Activated B cell treated with CpG ODN at 0.5 μM for 24 hours (primary cell): ENCODE measurements around the gene SLC24A4. TPM values are rescaled to one million over a fixed set of nuclear protein-coding genes. Genes with fewer than 3 reads are reported as not detected.

Source experiments
- ATAC-seq: fragments of 200-7000 bp; cut with Tn5 transposase; one replicate; pipeline ENCODE4 v1.10.0; 2021; ENCODE audit warnings: low read depth, mild to moderate bottlenecking, moderate library complexity
- CTCF ChIA-PET: fragments of 350-600 bp; sonication (Branson Sonifier 250); formaldehyde crosslinking; loops from one replicate; lab custom pipeline; 2021; ENCODE audit warnings: antibody characterized with exemption; lab: Charles Lee
- POLR2A ChIA-PET: fragments of 350-600 bp; sonication (Branson Sonifier 250); formaldehyde crosslinking; loops from one replicate; lab custom pipeline; 2021; ENCODE audit warnings: antibody characterized with exemption; lab: Charles Lee
- DNase-seq: peaks from one replicate; pipeline ENCODE4 v3.0.0; 2022
- H3K27ac Mint-ChIP-seq: one replicate; pipeline ENCODE4 v1.8.0; 2020; ENCODE audit warnings: mixed read lengths
- H3K27me3 Mint-ChIP-seq: one replicate; pipeline ENCODE4 v1.8.0; 2021; ENCODE audit warnings: mixed read lengths
- H3K36me3 Mint-ChIP-seq: one replicate; pipeline ENCODE4 v1.8.0; 2021; ENCODE audit warnings: low read depth, mixed read lengths
- H3K4me1 Mint-ChIP-seq: one replicate; pipeline ENCODE4 v1.8.0; 2021; ENCODE audit warnings: mixed read lengths
- H3K4me3 Mint-ChIP-seq: one replicate; pipeline ENCODE4 v1.8.0; 2020; ENCODE audit warnings: mild to moderate bottlenecking, mixed read lengths
- H3K9me3 Mint-ChIP-seq: one replicate; pipeline ENCODE4 v1.8.0; 2020; ENCODE audit warnings: mixed read lengths
- intact Hi-C: fragments of 100-400 bp; cut with micrococcal nuclease; formaldehyde crosslinking; loops from one replicate; pipeline ENCODE4 v1.15.1; 2024
- total RNA-seq: library from RNA; stranded (reverse); gene quantifications from 2 replicates; pipeline ENCODE4 v1.2.3, GENCODE V29; 2022
- TF ChIP-seq, protein P1 (sequence below): fragments of 200-600 bp; IDR thresholded peaks from one replicate; pipeline ENCODE4 v1.8.0; 2022; ENCODE audit warnings: antibody characterized with exemption, mild to moderate bottlenecking

Gene SLC24A4
- total RNA-seq, 1 donor from 2014 or later, result 0.09 TPM

DNA sequence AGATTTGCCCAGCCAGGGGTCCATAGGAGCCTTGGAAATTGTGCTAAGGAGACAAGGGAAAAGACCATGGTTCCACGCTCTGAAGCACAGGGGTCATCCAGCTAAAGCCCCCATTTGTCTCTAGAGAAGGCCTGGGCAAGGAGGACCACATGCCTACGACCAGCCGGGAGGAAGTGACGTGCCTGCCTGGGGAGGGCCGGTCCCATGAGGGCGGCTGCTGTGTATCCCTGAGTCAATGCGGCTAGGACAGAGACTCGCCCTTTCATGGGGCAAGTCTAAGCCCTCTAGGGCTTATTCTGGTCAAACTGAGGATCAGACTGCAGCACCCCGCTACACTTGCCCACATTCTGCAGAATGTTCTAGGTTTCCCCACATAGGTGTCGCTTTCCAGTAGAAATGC is 170.1 kb downstream of the SLC24A4 start:
- H3K9me3 Mint-ChIP-seq, result no peaks in the 10 kb centered on the region
- TF ChIP-seq, protein P1, sequence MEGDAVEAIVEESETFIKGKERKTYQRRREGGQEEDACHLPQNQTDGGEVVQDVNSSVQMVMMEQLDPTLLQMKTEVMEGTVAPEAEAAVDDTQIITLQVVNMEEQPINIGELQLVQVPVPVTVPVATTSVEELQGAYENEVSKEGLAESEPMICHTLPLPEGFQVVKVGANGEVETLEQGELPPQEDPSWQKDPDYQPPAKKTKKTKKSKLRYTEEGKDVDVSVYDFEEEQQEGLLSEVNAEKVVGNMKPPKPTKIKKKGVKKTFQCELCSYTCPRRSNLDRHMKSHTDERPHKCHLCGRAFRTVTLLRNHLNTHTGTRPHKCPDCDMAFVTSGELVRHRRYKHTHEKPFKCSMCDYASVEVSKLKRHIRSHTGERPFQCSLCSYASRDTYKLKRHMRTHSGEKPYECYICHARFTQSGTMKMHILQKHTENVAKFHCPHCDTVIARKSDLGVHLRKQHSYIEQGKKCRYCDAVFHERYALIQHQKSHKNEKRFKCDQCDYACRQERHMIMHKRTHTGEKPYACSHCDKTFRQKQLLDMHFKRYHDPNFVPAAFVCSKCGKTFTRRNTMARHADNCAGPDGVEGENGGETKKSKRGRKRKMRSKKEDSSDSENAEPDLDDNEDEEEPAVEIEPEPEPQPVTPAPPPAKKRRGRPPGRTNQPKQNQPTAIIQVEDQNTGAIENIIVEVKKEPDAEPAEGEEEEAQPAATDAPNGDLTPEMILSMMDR, result no peak
- peaks cover 9% of the 10 kb centered on the region for H3K27me3 Mint-ChIP-seq
- intact Hi-C loops, result no loop called here
- ATAC-seq (no peak), DNase-seq (no peak)
- ChIA-PET POLR2A (no interaction called here), CTCF (no interaction called here)
- peaks cover 6% of the 10 kb centered on the region for H3K4me1 Mint-ChIP-seq
- no peak overlapping the region for H3K27ac Mint-ChIP-seq
- no peaks in the 10 kb centered on the region for H3K36me3 Mint-ChIP-seq
- H3K4me3 Mint-ChIP-seq, result no peak overlapping the region

DNA sequence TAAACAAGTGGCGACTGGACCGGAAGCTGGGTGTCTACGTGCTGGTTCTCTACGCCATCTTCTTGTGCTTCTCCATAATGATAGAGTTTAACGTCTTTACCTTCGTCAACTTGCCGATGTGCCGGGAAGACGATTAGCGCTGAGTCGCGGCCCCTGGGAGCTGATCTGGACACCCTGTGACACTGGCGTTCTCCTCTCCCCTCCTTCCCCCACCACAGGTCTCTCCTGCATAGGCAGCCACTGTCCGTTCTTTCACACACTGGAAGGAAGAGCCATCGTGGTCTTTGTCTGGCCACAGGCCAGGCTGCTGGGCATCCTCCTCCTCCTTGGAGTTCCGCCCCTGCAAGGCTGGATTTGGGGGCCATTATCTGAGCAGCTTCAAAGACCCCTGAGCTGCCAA is 170.5 kb downstream of the SLC24A4 start:
- Mint-ChIP-seq H3K27ac (no peak overlapping the region), H3K9me3 (no peaks in the 10 kb centered on the region), H3K36me3 (no peaks in the 10 kb centered on the region), H3K27me3 (peaks cover 9% of the 10 kb centered on the region), H3K4me3 (no peak overlapping the region), H3K4me1 (peaks cover 6% of the 10 kb centered on the region)
- POLR2A ChIA-PET, result no interaction called here
- TF ChIP-seq, protein P1, result no peak
- CTCF ChIA-PET, result no interaction called here
- intact Hi-C loops, result no loop called here
- ATAC-seq (no peak), DNase-seq (no peak)

- H3K27ac Mint-ChIP-seq, result no peak overlapping the region
- peaks cover 6% of the 10 kb centered on the region for H3K27me3 Mint-ChIP-seq
- no peak overlapping the region for H3K4me3 Mint-ChIP-seq
- TF ChIP-seq, protein P1, result no peak
- H3K36me3 Mint-ChIP-seq, result no peaks in the 10 kb centered on the region
- ATAC-seq (no peak), DNase-seq (no peak)
- peaks cover 6% of the 10 kb centered on the region for H3K4me1 Mint-ChIP-seq
- CTCF ChIA-PET, result no interaction called here
- no peaks in the 10 kb centered on the region for H3K9me3 Mint-ChIP-seq
- POLR2A ChIA-PET, result no interaction called here
- intact Hi-C loops, result no loop called here
These were observed 171.5 kb downstream of the SLC24A4 start for GRCh38 chr14:92494512-92494911.

DNA sequence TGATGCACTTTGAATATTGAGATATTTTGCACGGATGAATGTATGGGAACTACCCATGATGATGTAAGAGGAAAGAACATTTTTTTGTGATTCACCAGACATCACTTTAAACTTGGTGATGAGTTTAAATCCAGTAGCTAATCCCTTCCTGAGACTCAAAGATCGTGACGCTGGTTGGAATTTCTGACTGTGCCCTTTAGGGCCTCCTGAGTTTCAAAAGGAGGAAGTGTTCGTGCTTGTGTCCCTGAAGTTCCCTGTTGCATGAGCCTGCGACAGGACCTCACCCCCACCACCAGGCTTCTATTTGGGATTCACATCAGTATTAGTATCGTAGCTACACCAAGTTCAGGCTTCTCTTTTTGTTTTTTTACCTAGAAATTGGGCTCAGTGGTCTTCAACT is 172.1 kb downstream of the SLC24A4 start:
- POLR2A ChIA-PET, result no interaction called here
- DNase-seq, result no peak
- TF ChIP-seq, protein P1, result no peak
- H3K4me1 Mint-ChIP-seq, result peaks cover 6% of the 10 kb centered on the region
- H3K36me3 Mint-ChIP-seq, result no peaks in the 10 kb centered on the region
- H3K9me3 Mint-ChIP-seq, result no peaks in the 10 kb centered on the region
- no peak for ATAC-seq
- peaks cover 3% of the 10 kb centered on the region for H3K27me3 Mint-ChIP-seq
- no peak overlapping the region for H3K4me3 Mint-ChIP-seq
- H3K27ac Mint-ChIP-seq, result no peak overlapping the region
- intact Hi-C loops, result no loop called here
- CTCF ChIA-PET, result no interaction called here

DNA sequence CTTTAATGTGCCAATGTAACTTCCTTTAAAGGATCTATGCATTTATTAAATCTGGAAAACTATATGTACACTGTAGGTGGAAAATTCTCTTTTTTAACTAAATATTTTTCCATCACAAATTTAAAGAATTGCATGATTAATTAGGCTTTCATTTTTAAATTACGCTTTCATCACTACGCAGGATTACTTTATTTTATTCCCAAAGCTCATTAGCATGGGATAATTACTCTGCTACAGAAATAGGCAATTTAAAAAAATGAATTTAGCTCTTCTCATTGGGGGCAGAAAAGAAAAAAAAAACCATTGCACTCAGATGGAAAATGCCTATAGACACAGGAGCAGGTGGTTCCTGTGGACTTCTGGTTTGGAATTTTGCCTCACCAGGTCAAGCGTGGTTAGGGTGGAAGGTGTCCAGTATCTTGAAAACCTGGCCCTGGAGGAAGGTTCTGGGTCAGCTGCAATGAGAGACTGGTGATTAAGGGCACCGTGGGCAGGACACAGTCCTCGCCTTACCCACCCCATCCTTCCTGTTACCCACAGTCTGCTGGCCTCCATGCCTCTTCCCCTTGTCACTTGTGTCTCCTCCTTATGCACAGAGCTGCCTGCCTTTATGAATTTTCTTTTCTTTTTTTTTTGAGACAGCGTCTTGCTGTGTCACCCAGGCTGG is 173.4 kb downstream of the SLC24A4 start:
- POLR2A ChIA-PET, result no interaction called here
- Mint-ChIP-seq H3K4me3 (no peak overlapping the region), H3K27ac (no peak overlapping the region), H3K9me3 (no peaks in the 10 kb centered on the region), H3K36me3 (no peaks in the 10 kb centered on the region), H3K4me1 (peaks cover 6% of the 10 kb centered on the region), H3K27me3 (peaks cover 3% of the 10 kb centered on the region)
- ATAC-seq (no peak), DNase-seq (no peak)
- TF ChIP-seq, protein P1, result no peak
- CTCF ChIA-PET, result no interaction called here
- intact Hi-C loops, result no loop called here
